ENCODE results near the gene MBNL1. TPM values are rescaled to one million over a fixed set of nuclear protein-coding genes. Genes with fewer than 3 reads are reported as not detected.

MBNL1 gene
- total RNA-seq, 2 donors from 2014 or later = 149 to 191 TPM

DNA sequence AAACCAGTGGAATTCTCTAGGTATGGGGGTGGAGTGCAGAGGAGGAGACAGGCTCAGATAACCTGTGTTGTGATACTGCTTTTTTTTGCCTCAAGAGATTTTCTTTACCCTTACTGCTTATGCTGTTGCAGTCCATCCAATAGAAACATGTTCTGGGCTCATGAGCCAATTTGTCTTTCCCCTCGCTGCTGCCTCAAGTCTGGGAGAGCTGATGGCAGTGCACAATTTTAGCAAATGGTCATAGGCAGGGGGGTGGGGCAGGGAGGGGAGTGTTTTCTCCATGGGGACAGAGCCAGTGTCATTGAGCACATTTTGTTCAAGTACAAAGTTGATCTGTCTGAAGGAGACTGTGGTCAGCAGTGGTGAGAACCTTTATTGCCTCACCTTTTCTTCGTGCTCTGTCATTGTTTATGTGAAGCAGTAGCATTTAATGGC, 134.9 kb downstream of the MBNL1 start:
- no peaks in the 10 kb centered on the region for H3K27me3 ChIP-seq
- DNase-seq = no peak
- H3K36me3 ChIP-seq = no peaks in the 10 kb centered on the region
- H3K9ac ChIP-seq (ENCODE audit: low read depth in 2 of 2, low read length in 2 of 2) = no peak overlapping the region
- TF ChIP-seq, protein P1, sequence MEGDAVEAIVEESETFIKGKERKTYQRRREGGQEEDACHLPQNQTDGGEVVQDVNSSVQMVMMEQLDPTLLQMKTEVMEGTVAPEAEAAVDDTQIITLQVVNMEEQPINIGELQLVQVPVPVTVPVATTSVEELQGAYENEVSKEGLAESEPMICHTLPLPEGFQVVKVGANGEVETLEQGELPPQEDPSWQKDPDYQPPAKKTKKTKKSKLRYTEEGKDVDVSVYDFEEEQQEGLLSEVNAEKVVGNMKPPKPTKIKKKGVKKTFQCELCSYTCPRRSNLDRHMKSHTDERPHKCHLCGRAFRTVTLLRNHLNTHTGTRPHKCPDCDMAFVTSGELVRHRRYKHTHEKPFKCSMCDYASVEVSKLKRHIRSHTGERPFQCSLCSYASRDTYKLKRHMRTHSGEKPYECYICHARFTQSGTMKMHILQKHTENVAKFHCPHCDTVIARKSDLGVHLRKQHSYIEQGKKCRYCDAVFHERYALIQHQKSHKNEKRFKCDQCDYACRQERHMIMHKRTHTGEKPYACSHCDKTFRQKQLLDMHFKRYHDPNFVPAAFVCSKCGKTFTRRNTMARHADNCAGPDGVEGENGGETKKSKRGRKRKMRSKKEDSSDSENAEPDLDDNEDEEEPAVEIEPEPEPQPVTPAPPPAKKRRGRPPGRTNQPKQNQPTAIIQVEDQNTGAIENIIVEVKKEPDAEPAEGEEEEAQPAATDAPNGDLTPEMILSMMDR (IDR thresholded peaks at IDR 0.05) = no peak
- no peaks in the 10 kb centered on the region for H3K9me3 ChIP-seq
- intact Hi-C loops (cut with DNase I) = no loop called here
- no peak overlapping the region for H3K27ac ChIP-seq
- no peaks in the 10 kb centered on the region for H3K4me1 ChIP-seq
- H3K4me3 ChIP-seq = no peak overlapping the region

DNA sequence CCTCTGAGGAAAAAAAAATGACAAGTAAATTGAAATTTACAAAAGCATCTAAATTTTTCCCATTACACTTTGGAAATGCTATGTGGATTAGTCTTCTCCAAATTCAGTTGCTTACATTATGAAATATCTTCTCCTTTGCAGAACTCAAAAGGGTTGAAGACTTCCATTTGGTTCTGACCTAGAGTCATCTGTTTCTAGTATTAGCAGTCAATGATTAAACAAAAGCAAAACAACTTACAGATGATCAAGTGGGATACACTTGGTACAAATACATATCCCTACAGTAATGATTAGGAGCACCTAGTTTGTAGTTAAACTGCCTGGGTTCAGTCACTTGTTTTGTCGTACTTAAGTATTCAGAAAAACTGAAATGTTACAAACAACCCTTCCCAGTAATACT, 136.2 kb downstream of the MBNL1 start:
- Histone ChIP-seq H3K36me3 (no peaks in the 10 kb centered on the region), H3K27ac (no peak overlapping the region), H3K4me3 (no peak overlapping the region), H3K4me1 (no peaks in the 10 kb centered on the region), H3K27me3 (no peaks in the 10 kb centered on the region), H3K9me3 (no peaks in the 10 kb centered on the region), H3K9ac (ENCODE audit: low read depth in 2 of 2, low read length in 2 of 2) (no peak overlapping the region)
- TF ChIP-seq, protein P1 (IDR thresholded peaks at IDR 0.05) = no peak
- DNase-seq = no peak
- intact Hi-C loops (cut with DNase I) = no loop called here

DNA sequence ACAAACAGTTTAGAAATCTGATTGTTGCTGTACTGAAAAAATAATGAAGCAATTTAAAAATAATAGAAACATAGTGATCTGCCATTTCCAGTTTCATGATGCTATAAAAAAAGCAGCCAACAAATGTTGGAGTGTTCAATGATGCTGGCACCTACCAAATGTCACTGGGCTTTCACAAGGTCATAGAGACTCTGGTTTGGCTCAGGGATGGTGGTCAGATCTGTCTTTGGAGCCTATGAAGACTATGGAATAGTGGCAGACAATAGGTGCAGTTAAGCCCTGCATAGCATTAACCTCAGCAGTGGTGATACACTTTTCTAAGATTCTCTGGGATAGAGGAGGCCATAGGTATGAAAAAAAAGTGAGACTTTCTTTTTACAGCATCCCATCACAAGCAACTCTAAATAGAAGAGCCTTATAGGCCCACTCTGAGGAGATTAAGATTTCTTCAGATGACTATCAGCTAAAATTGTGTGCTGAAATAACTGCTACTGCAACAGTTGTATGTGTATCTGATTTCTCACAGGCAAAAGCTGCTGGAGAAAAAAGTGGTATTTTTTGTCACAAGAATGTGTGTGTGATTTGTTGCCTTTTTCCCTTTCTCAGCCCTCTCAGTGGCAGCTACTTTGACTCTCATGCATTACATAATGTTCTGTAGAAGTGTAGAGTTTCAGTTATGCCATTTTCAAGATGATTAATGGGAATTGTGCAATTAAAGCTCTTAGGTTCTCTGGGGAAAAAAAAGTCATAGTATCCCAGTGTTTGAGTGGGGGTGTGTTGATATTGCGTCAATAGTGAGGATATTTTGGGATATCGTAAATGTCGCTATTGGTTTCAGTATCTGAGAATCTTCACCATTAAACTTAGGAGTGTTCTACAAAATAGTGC, 137.4 kb downstream of the MBNL1 start:
- TF ChIP-seq, protein P1 (IDR thresholded peaks at IDR 0.05) = no peak
- no peaks in the 10 kb centered on the region for H3K4me1 ChIP-seq

DNA sequence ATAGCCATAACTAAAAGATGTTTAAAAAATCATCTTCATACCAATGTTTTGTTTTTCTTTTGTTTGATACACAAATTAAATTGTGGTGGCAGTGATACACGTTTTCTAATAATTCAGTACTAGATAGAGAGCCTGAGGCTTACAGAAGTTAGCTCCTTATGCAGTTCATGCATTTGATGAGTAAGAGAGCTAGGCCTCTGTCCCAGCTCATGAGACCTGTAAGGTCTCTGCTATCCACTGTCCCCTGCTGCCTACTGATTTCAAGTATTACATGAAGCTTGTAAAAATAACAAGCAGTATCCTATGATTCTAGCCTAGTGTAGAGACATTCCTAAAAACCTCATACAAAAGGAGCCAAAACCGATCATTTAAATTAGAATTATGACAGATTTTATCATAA, 144.5 kb downstream of the MBNL1 start:
- intact Hi-C loops (cut with DNase I) = no loop called here
- H3K9me3 ChIP-seq = no peaks in the 10 kb centered on the region
- no peak overlapping the region for H3K4me3 ChIP-seq
- TF ChIP-seq, protein P1 (IDR thresholded peaks at IDR 0.05) = no peak
- no peaks in the 10 kb centered on the region for H3K27me3 ChIP-seq
- no peak overlapping the region for H3K9ac ChIP-seq (ENCODE audit: low read depth in 2 of 2, low read length in 2 of 2)
- DNase-seq = no peak
- H3K4me1 ChIP-seq = no peaks in the 10 kb centered on the region
- H3K36me3 ChIP-seq = no peaks in the 10 kb centered on the region
- H3K27ac ChIP-seq = no peak overlapping the region

More for the DNA sequence above, 137.4 kb downstream of the MBNL1 start:
- no peak overlapping the region for H3K4me3 ChIP-seq
- intact Hi-C loops (cut with DNase I) = no loop called here
- H3K9ac ChIP-seq (ENCODE audit: low read depth in 2 of 2, low read length in 2 of 2) = no peak overlapping the region
- H3K36me3 ChIP-seq = no peaks in the 10 kb centered on the region
- no peaks in the 10 kb centered on the region for H3K9me3 ChIP-seq
- no peaks in the 10 kb centered on the region for H3K27me3 ChIP-seq
- no peak for DNase-seq
- H3K27ac ChIP-seq = peak overlapping the region; percentile 5

DNA sequence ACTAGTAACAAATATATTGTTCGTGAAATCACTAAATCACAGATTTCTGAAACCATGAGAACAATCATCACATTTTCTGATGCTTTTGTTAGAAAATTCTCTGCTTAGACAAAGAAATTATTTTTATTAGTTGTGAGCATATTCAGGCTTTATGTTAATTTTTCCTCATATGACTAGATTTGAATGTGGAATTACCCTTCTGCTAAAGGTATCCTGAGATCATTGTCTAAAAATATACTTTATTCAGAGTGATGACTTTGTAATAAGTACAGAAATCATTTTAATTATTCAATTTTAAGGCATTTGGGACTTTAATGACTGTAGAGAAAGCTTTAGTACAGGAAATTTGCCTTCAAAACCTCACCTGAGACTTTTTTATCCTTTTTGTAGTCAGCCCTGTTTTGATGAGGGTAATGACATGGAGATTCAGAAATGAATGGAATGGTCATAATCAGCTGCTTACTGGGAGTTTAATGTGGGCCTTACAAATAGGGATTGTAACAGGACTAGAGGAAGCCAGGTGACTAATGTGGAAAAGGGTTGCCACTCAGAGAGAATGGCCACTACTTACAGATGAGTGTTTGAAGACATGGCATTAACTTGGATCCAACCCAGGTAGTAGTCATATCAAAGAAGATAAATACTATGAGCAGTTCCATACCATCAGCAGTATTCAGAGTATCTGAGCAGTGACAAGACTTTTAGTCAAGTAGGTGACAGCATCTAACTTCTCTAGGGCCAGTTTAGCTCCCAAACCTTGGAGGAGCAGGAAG, 148.3 kb downstream of the MBNL1 start:
- no peaks in the 10 kb centered on the region for H3K4me1 ChIP-seq
- H3K9me3 ChIP-seq = no peaks in the 10 kb centered on the region
- no peak overlapping the region for H3K4me3 ChIP-seq
- TF ChIP-seq, protein P1 (IDR thresholded peaks at IDR 0.05) = no peak
- peaks cover 12% of the 10 kb centered on the region for H3K36me3 ChIP-seq
- intact Hi-C loops (cut with DNase I) = no loop called here
- no peaks in the 10 kb centered on the region for H3K27me3 ChIP-seq
- H3K9ac ChIP-seq (ENCODE audit: low read depth in 2 of 2, low read length in 2 of 2) = no peak overlapping the region
- no peak for DNase-seq
- no peak overlapping the region for H3K27ac ChIP-seq
